Activated naive CD4-positive, alpha-beta T cell treated with anti-CD3 and anti-CD28 coated beads, Interleukin-2, amount 50 U/mL, for 24 hours (primary cell): ENCODE data around the gene KCNA5.

Experiments
- H3K27ac Mint-ChIP-seq: one replicate; pipeline ENCODE4 v1.8.0; 2021; ENCODE audit warnings: mild to moderate bottlenecking, mixed read lengths
- H3K27me3 Mint-ChIP-seq: one replicate; pipeline ENCODE4 v1.8.0; 2021; ENCODE audit warnings: mixed read lengths
- H3K36me3 Mint-ChIP-seq: one replicate; pipeline ENCODE4 v1.8.0; 2021; ENCODE audit warnings: mixed read lengths
- H3K4me1 Mint-ChIP-seq: one replicate; pipeline ENCODE4 v1.8.0; 2021; ENCODE audit warnings: mixed read lengths
- H3K4me3 Mint-ChIP-seq: one replicate; pipeline ENCODE4 v1.8.0; 2021; ENCODE audit warnings: mild to moderate bottlenecking, mixed read lengths
- H3K9me3 Mint-ChIP-seq: one replicate; pipeline ENCODE4 v1.8.0; 2021; ENCODE audit warnings: mixed read lengths

KCNA5 gene

GRCh38 chr12:5018677-5019076 lies 25.0 kb upstream of the KCNA5 start:
- Mint-ChIP-seq H3K36me3 (no peaks in the 10 kb centered on the region), H3K4me3 (no peak overlapping the region), H3K4me1 (no peaks in the 10 kb centered on the region), H3K27me3 (no peaks in the 10 kb centered on the region), H3K9me3 (no peaks in the 10 kb centered on the region), H3K27ac (no peak overlapping the region)

- Mint-ChIP-seq H3K4me1 (no peaks in the 10 kb centered on the region), H3K36me3 (no peaks in the 10 kb centered on the region), H3K4me3 (no peak overlapping the region), H3K27me3 (peaks cover 16% of the 10 kb centered on the region), H3K9me3 (no peaks in the 10 kb centered on the region), H3K27ac (no peak overlapping the region)
Measured at GRCh38 chr12:5022025-5022424, 21.7 kb upstream of the KCNA5 start.

GRCh38 chr12:5022465-5023061 lies 21.1 kb upstream of the KCNA5 start:
- Mint-ChIP-seq H3K27me3 (peaks cover 19% of the 10 kb centered on the region), H3K36me3 (no peaks in the 10 kb centered on the region), H3K4me1 (no peaks in the 10 kb centered on the region), H3K9me3 (no peaks in the 10 kb centered on the region), H3K4me3 (no peak overlapping the region), H3K27ac (no peak overlapping the region)

DNA sequence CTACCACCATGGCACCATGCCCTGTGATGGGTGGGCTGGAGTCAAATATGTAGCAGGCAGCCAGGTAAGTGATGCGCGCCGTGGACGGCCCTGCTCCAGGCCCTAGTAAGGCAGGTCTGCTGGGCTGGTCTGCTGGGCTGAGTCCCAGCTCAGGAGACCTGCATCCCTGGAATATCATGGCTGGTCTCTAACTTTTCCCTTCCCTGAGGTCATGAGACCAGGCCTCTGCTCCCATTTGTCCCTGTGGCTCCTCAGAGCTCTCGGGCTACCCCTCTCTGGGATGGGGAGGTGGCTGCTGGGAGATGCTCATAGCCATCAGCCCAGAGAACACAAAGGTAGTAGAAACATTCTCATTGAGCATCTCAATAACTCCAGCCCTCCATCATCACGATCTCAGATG lies 19.8 kb upstream of the KCNA5 start:
- Mint-ChIP-seq H3K27ac (no peak overlapping the region), H3K9me3 (no peaks in the 10 kb centered on the region), H3K36me3 (no peaks in the 10 kb centered on the region), H3K4me1 (no peaks in the 10 kb centered on the region), H3K27me3 (peaks cover 19% of the 10 kb centered on the region), H3K4me3 (no peak overlapping the region)

DNA sequence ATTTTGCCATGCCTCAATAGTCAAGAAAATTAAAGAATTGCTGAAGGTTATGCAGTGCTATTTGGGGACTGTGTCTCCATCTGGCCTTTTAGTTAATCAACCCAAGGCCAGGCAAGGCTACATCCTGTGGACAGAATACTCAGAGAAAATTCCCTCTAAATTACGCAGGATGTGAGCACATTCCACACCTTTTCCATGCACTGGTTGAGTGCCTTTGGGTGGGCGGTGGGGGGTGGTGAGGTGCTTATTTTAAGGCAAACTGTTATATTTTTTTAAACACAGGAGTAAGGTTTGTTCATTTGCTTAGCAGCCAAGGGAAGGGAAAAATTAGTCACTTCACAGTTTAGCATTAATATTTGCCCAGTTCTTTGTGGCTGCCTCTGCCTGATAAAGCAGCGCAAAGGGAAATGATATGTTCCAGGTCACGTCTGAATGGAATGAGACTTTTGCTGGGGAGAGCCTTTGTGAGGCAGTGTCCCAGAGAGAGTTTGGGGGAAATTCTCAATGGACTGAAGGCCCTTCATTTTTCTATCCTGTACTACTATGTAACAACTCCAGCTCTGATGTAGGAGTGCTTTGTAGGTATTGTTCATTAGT lies 17.2 kb upstream of the KCNA5 start:
- Mint-ChIP-seq H3K27ac (no peak overlapping the region), H3K27me3 (peaks cover 19% of the 10 kb centered on the region), H3K4me1 (no peaks in the 10 kb centered on the region), H3K36me3 (no peaks in the 10 kb centered on the region), H3K4me3 (no peak overlapping the region), H3K9me3 (no peaks in the 10 kb centered on the region)

GRCh38 chr12:5027046-5027821 lies 16.4 kb upstream of the KCNA5 start:
- Mint-ChIP-seq H3K4me3 (no peak overlapping the region), H3K9me3 (no peaks in the 10 kb centered on the region), H3K4me1 (no peaks in the 10 kb centered on the region), H3K36me3 (no peaks in the 10 kb centered on the region), H3K27ac (no peak overlapping the region), H3K27me3 (peaks cover 19% of the 10 kb centered on the region)

DNA sequence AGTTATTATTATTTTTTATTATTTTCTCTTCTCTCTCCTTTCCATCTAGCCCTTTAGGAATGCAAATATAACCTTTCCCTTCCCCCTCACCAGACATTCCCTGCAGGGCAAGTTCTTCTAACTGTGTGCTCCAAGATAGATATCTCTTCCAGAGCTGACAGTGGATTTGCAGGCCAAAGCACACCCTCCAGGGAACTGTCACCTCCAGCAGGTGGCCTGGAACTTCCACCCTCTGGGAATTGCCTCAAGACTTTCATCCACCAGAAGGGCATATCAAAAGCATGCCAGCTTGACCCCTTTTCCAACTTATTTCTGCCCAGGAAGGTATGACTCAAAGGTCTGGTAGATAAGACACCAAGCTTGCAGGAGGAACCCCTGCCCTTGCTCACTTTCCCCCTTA lies 13.6 kb upstream of the KCNA5 start:
- Mint-ChIP-seq H3K27ac (no peak overlapping the region), H3K36me3 (no peaks in the 10 kb centered on the region), H3K27me3 (peaks cover 13% of the 10 kb centered on the region), H3K9me3 (no peaks in the 10 kb centered on the region), H3K4me3 (no peak overlapping the region), H3K4me1 (no peaks in the 10 kb centered on the region)

DNA sequence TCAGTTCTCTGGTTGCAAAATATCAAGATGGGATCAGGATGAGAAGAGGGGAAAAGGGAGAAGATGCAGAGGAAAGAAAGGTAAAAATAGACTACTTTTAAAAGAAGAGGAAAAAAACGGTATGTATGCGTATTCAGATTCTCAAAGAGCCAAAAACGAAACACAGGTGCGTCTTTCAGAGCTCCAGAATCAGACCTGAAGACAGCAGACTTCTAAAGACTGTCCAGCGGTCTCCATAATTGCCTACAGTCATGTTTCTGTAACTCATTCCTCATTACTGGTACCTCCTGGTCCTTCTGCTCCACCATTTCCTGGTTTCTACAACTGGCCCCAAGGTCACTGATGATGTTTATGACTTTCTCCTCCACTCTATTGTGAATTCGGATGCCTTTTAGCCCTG lies 12.4 kb upstream of the KCNA5 start:
- Mint-ChIP-seq H3K36me3 (no peaks in the 10 kb centered on the region), H3K4me3 (no peak overlapping the region), H3K27ac (no peak overlapping the region), H3K9me3 (no peaks in the 10 kb centered on the region), H3K4me1 (no peaks in the 10 kb centered on the region), H3K27me3 (peaks cover 7% of the 10 kb centered on the region)

GRCh38 chr12:5031958-5032357 lies 11.7 kb upstream of the KCNA5 start:
- Mint-ChIP-seq H3K4me1 (no peaks in the 10 kb centered on the region), H3K36me3 (no peaks in the 10 kb centered on the region), H3K27me3 (peaks cover 4% of the 10 kb centered on the region), H3K9me3 (no peaks in the 10 kb centered on the region), H3K4me3 (no peak overlapping the region), H3K27ac (no peak overlapping the region)

GRCh38 chr12:5032821-5033220 lies 10.9 kb upstream of the KCNA5 start:
- no peaks in the 10 kb centered on the region for H3K9me3 Mint-ChIP-seq
- no peaks in the 10 kb centered on the region for H3K4me1 Mint-ChIP-seq

GRCh38 chr12:5033883-5034282 lies 9.8 kb upstream of the KCNA5 start:
- Mint-ChIP-seq H3K27ac (no peak overlapping the region), H3K36me3 (no peaks in the 10 kb centered on the region), H3K4me3 (no peak overlapping the region), H3K27me3 (peaks cover 5% of the 10 kb centered on the region), H3K4me1 (no peaks in the 10 kb centered on the region), H3K9me3 (no peaks in the 10 kb centered on the region)

More at GRCh38 chr12:5032821-5033220, 10.9 kb upstream of the KCNA5 start:
- H3K4me3 Mint-ChIP-seq, result no peak overlapping the region
- no peak overlapping the region for H3K27ac Mint-ChIP-seq
- H3K36me3 Mint-ChIP-seq, result no peaks in the 10 kb centered on the region
- H3K27me3 Mint-ChIP-seq, result peaks cover 2% of the 10 kb centered on the region

DNA sequence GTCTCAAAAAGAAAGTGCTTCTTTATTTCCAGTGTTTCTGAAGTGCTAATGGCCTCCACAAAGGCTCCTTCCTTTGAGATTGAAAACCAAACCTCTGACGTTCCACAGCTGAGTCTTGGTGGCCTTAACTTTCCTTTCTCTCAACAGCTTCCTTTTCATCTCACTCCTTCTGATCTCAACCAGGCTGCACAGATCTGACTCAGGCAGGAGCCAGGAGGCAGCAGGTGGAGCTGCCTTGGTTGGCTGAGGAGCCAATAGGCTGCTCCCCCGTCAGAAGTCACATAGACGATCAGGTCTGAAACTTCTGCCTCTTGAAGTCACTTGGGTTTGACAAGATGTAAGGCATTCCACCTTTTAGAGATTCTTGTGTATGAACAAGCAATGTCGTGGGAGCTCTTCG lies 9.1 kb upstream of the KCNA5 start:
- Mint-ChIP-seq H3K36me3 (no peaks in the 10 kb centered on the region), H3K27ac (no peak overlapping the region), H3K9me3 (no peaks in the 10 kb centered on the region), H3K4me1 (no peaks in the 10 kb centered on the region), H3K27me3 (peaks cover 10% of the 10 kb centered on the region), H3K4me3 (no peak overlapping the region)

DNA sequence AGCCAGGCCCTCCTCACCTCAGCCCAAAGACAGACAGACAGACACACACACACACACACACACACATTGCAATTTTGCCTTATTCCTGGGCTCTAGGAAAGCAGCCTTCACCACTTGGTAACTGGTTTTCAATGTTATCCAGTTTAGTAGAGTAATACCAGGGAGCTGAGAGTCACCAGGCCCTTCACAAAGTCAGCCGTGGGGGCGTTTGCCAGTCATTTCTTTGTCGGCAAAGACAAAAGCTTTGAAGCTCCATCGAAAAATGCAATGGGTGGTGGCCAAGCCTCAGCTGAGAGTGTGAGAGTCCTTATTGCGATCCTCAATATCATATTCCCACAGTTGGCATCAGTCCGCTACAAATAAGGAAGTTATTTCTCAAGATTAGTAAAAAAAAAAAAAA lies 8.1 kb upstream of the KCNA5 start:
- Mint-ChIP-seq H3K27me3 (peaks cover 12% of the 10 kb centered on the region), H3K4me3 (no peak overlapping the region), H3K27ac (no peak overlapping the region), H3K36me3 (no peaks in the 10 kb centered on the region), H3K9me3 (no peaks in the 10 kb centered on the region), H3K4me1 (no peaks in the 10 kb centered on the region)

GRCh38 chr12:5036031-5036430 lies 7.6 kb upstream of the KCNA5 start:
- H3K4me3 Mint-ChIP-seq, result no peak overlapping the region

GRCh38 chr12:5037795-5038357 lies 5.8 kb upstream of the KCNA5 start:
- Mint-ChIP-seq H3K27me3 (peaks cover 22% of the 10 kb centered on the region), H3K36me3 (no peaks in the 10 kb centered on the region), H3K9me3 (no peaks in the 10 kb centered on the region), H3K4me1 (no peaks in the 10 kb centered on the region), H3K27ac (no peak overlapping the region), H3K4me3 (no peak overlapping the region)

More at GRCh38 chr12:5036031-5036430, 7.6 kb upstream of the KCNA5 start:
- H3K9me3 Mint-ChIP-seq, result no peaks in the 10 kb centered on the region
- H3K36me3 Mint-ChIP-seq, result no peaks in the 10 kb centered on the region
- peaks cover 13% of the 10 kb centered on the region for H3K27me3 Mint-ChIP-seq
- no peak overlapping the region for H3K27ac Mint-ChIP-seq
- H3K4me1 Mint-ChIP-seq, result no peaks in the 10 kb centered on the region

GRCh38 chr12:5038781-5039311 lies 4.8 kb upstream of the KCNA5 start:
- Mint-ChIP-seq H3K27me3 (peaks cover 25% of the 10 kb centered on the region), H3K9me3 (no peaks in the 10 kb centered on the region), H3K4me1 (no peaks in the 10 kb centered on the region), H3K4me3 (no peak overlapping the region), H3K27ac (no peak overlapping the region), H3K36me3 (no peaks in the 10 kb centered on the region)
